ENCODE results near the gene C16orf90.

C16orf90 gene

GRCh38 chr16:3530371-3530914 is 35.2 kb upstream of the C16orf90 start (continued):
- no peak for TF ChIP-seq ZNF449 (tag by site-specific recombination; IDR thresholded peaks at IDR 0.05)
- TF ChIP-seq GLI2 (tag by site-specific recombination; IDR thresholded peaks at IDR 0.05; ENCODE audit: borderline replicate concordance, low read depth) = no peak
- TF ChIP-seq ZNF174 (tag by site-specific recombination; IDR thresholded peaks at IDR 0.05) = no peak
- no peak for TF ChIP-seq ZBTB8A (tag by site-specific recombination; IDR thresholded peaks at IDR 0.05)
- no peak for TF ChIP-seq ZNF585B (tag by site-specific recombination; IDR thresholded peaks at IDR 0.05)
- no peak for TF ChIP-seq MZF1 (tag by site-specific recombination; IDR thresholded peaks at IDR 0.05; ENCODE audit: borderline replicate concordance)

- POLR2A ChIA-PET = interaction anchor here (0.6 kb wide), 1 partner anchor 340 kb away, joined by 3 read pairs; no protein-coding TSS in a partner anchor
Measured at GRCh38 chr16:3529175-3529574, 33.9 kb upstream of the C16orf90 start.

More at GRCh38 chr16:3529175-3529574, 33.9 kb upstream of the C16orf90 start:
- TF ChIP-seq ZNF785 (tag by site-specific recombination; IDR thresholded peaks at IDR 0.05) (no peak), ZNF155 (tag by site-specific recombination; IDR thresholded peaks at IDR 0.05) (no peak), ZBTB1 (tag by site-specific recombination; IDR thresholded peaks at IDR 0.05) (no peak), ZNF214 (tag by site-specific recombination; IDR thresholded peaks at IDR 0.05; ENCODE audit: borderline replicate concordance) (no peak), TRIM28 (IDR thresholded peaks at IDR 0.05; ENCODE audit: borderline replicate concordance, low read length) (no peak), ZNF404 (tag by site-specific recombination; IDR thresholded peaks at IDR 0.05) (no peak), ZNF280C (tag by site-specific recombination; IDR thresholded peaks at IDR 0.05) (no peak), ZNF837 (tag by site-specific recombination; IDR thresholded peaks at IDR 0.05) (no peak), ZFP3 (tag by site-specific recombination; IDR thresholded peaks at IDR 0.05; ENCODE audit: low read depth) (no peak), ZIC2 (tag by site-specific recombination; IDR thresholded peaks at IDR 0.05) (no peak), HOXC10 (CRISPR knock-in tag; IDR thresholded peaks at IDR 0.05) (no peak), ZNF121 (tag by site-specific recombination; IDR thresholded peaks at IDR 0.05) (no peak), ZNF777 (tag by site-specific recombination; IDR thresholded peaks at IDR 0.05; ENCODE audit: borderline replicate concordance) (no peak), ZNF24 (tag by site-specific recombination; IDR thresholded peaks at IDR 0.05) (no peak), ZNF704 (tag by site-specific recombination; IDR thresholded peaks at IDR 0.05) (no peak), ZNF157 (tag by site-specific recombination; IDR thresholded peaks at IDR 0.05) (no peak), HOXA7 (CRISPR knock-in tag; IDR thresholded peaks at IDR 0.05; ENCODE audit: borderline replicate concordance) (no peak), PRDM4 (tag by site-specific recombination; IDR thresholded peaks at IDR 0.05) (no peak), OSR2 (tag by site-specific recombination; IDR thresholded peaks at IDR 0.05) (no peak), ZNF530 (tag by site-specific recombination; IDR thresholded peaks at IDR 0.05; ENCODE audit: low read depth) (no peak)
- H3K36me3 ChIP-seq (ENCODE audit: control insufficient read depth in 2 of 2, insufficient read depth in 1 of 2, low read length in 2 of 2) = peaks cover 4 to 78% of the 10 kb centered on the region in 2 experiments; a peak in 2 of 3 replicates
- H3K4me1 ChIP-seq (ENCODE audit: control insufficient read depth, insufficient read depth, low read length) = no peaks in the 10 kb centered on the region
- no peak overlapping the region for H3K4me3 ChIP-seq (ENCODE audit: low read depth, low read length)
- H3K27ac ChIP-seq (ENCODE audit: extremely low read depth, low read depth, low read length) = no peak overlapping the region
- H3K9me3 ChIP-seq (ENCODE audit: control insufficient read depth, insufficient read depth, low read depth, low read length) = no peaks in the 10 kb centered on the region
- CTCF ChIA-PET = interaction anchor here (2.2 kb wide), 1 partner anchor 12 kb away, joined by 6 read pairs; no protein-coding TSS in a partner anchor

Data from HEK293 (cell line).